D721Med (cell line): ENCODE results near the gene SOX8.

Source experiments
- DNase-seq: peaks from one replicate; pipeline ENCODE4 v3.0.0; 2011; ENCODE audit warnings: low spot score; ENCODE audit not compliant: insufficient read length
- FAIRE-seq: peaks from 2 replicates; lab custom pipeline; 2011; peaks lifted over from hg19 to GRCh38; lab: Jason Lieb, UNC
- CTCF ChIP-seq: IDR thresholded peaks from 2 replicates; pipeline ENCODE4 v1.5.1; 2012; ENCODE audit warnings: mild to moderate bottlenecking, control low read depth; ENCODE audit not compliant: insufficient read depth; ENCODE audit errors: missing control alignments

The SOX8 gene

DNA sequence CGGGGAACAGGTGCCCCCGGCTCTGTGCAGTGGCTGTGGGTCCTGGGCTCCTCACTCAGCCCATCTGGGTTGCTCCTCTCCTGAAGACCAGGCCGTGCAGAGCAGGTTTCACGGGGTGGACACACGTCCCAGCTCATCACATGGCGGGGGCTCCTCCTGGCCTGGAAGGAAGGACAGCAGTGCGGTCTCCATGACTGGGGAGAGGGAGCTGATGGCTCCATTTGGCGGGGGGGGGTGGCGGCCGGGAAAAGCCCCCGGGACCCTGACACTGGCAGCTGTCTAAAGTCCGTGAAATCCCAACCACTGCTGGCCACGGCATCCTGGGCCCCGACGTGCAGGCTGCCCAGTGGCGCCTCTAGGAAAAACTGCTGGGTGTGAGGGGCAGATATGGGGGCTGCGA, 19.0 kb downstream of the SOX8 start:
- FAIRE-seq (no peak), DNase-seq (no peak)
- TF ChIP-seq CTCF: no peak

- FAIRE-seq: no peak
- DNase-seq: no peak
- TF ChIP-seq CTCF: no peak
These were observed 19.5 kb downstream of the SOX8 start for GRCh38 chr16:1001096-1001495.

- DNase-seq (no peak), FAIRE-seq (no peak)
- no peak for TF ChIP-seq CTCF
These were observed 21.0 kb downstream of the SOX8 start for GRCh38 chr16:1002399-1003166.

GRCh38 chr16:1003391-1004347, 22.1 kb downstream of the SOX8 start:
- DNase-seq: no peak
- no peak for FAIRE-seq
- no peak for TF ChIP-seq CTCF

GRCh38 chr16:1005286-1005685, 23.7 kb downstream of the SOX8 start:
- DNase-seq (no peak), FAIRE-seq (no peak)
- TF ChIP-seq CTCF: no peak

DNA sequence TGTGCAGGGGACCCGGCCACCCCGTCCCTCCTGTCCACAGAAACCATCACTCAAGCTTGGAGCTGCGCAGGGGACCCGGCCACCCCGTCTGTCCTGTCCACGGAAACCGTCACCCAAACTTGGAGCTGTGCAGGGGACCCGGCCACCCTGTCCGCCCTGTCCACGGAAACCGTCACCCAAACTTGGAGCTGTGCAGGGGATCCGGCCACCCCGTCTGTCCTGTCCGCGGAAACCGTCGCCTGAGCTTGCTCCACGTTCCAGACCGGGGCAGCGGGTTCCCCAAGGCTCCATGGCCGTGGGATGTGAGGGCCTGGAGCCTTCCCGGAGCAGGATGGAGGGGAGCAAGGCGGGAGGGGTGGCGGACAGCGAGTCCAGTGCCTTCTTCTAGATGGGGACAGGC, 25.2 kb downstream of the SOX8 start:
- DNase-seq (no peak), FAIRE-seq (no peak)
- no peak for TF ChIP-seq CTCF

- no peak for TF ChIP-seq CTCF
- no peak for DNase-seq
- no peak for FAIRE-seq
These were observed 25.8 kb downstream of the SOX8 start for GRCh38 chr16:1007284-1007850.
